ENCODE data around the gene AGR2. TPM values are rescaled to one million over a fixed set of nuclear protein-coding genes. Genes with fewer than 3 reads are reported as not detected.

AGR2 gene
- total RNA-seq, 1 experiment from 2014 or later = 140 TPM

- H3K9me2 ChIP-seq (replicated peaks; ENCODE audit: low read length) = no peaks in the 10 kb centered on the region
- POLR2A ChIA-PET (ENCODE audit: unreplicated experiment) = interaction anchor here (0.5 to 0.6 kb wide), 2 partner anchors 54 to 327 kb away, joined by 3 read pairs; no protein-coding TSS in a partner anchor
- BruUV-seq (replicated peaks) = no TSS peak
Measured at GRCh38 chr7:16816824-16817223, 12.0 kb upstream of the AGR2 start.

GRCh38 chr7:16815001-16815400, 10.2 kb upstream of the AGR2 start:
- Histone ChIP-seq H4K20me1 (ENCODE audit: low read length) (no peaks in the 10 kb centered on the region), H3K4me1 (ENCODE audit: insufficient read depth, low read length) (peaks cover 68% of the 10 kb centered on the region), H3K9me3 (ENCODE audit: low read length) (no peaks in the 10 kb centered on the region), H3K79me2 (ENCODE audit: low read length) (no peaks in the 10 kb centered on the region), H3K27ac (ENCODE audit: low read length) (no peak overlapping the region), H3K4me3 (ENCODE audit: low read length) (no peak overlapping the region), H3F3A (ENCODE audit: low read length, unreplicated experiment) (peaks cover 13% of the 10 kb centered on the region), H3K27me3 (ENCODE audit: low read length) (no peaks in the 10 kb centered on the region), H3K9me2 (replicated peaks; ENCODE audit: low read length) (no peaks in the 10 kb centered on the region), H3K36me3 (ENCODE audit: low read depth, low read length) (no peaks in the 10 kb centered on the region), H3K4me2 (ENCODE audit: low read length) (no peak overlapping the region), H3K9ac (ENCODE audit: low read length) (no peak overlapping the region), H2AFZ (ENCODE audit: low read length) (no peak overlapping the region)
- DNase-seq (no peak), ATAC-seq (no peak)
- intact Hi-C loops (cut with micrococcal nuclease) = no loop called here
- BruUV-seq (replicated peaks) = no TSS peak
- TF ChIP-seq EZH2 (IDR thresholded peaks at IDR 0.05; ENCODE audit: low read length, unreplicated experiment) (no peak), CTCF (conservative IDR thresholded peaks at IDR 0.05; ENCODE audit: low read depth, low read length) (no peak), EZH2phosphoT487 (IDR thresholded peaks at IDR 0.05; ENCODE audit: borderline replicate concordance, low read length) (no peak)
- CTCF ChIA-PET = no interaction called here
- POLR2A ChIA-PET (ENCODE audit: unreplicated experiment) = no interaction called here

More at GRCh38 chr7:16816824-16817223, 12.0 kb upstream of the AGR2 start:
- Histone ChIP-seq H3K4me3 (ENCODE audit: low read length) (no peak overlapping the region), H3K27me3 (ENCODE audit: low read length) (no peaks in the 10 kb centered on the region), H3K4me2 (ENCODE audit: low read length) (no peak overlapping the region), H3F3A (ENCODE audit: low read length, unreplicated experiment) (peaks cover 5% of the 10 kb centered on the region), H3K36me3 (ENCODE audit: low read depth, low read length) (no peaks in the 10 kb centered on the region), H2AFZ (ENCODE audit: low read length) (no peak overlapping the region), H3K9ac (ENCODE audit: low read length) (no peak overlapping the region), H3K4me1 (ENCODE audit: insufficient read depth, low read length) (peaks cover 51% of the 10 kb centered on the region), H4K20me1 (ENCODE audit: low read length) (no peaks in the 10 kb centered on the region), H3K9me3 (ENCODE audit: low read length) (no peaks in the 10 kb centered on the region), H3K27ac (ENCODE audit: low read length) (0 out of 2 replicates have a peak overlapping the region, but pooled peaks have one; percentile 80), H3K79me2 (ENCODE audit: low read length) (no peaks in the 10 kb centered on the region)
- intact Hi-C loops (cut with micrococcal nuclease) = no loop called here
- no peak for ATAC-seq
- TF ChIP-seq CTCF (conservative IDR thresholded peaks at IDR 0.05; ENCODE audit: low read depth, low read length) = no peak
- TF ChIP-seq EZH2 (IDR thresholded peaks at IDR 0.05; ENCODE audit: low read length, unreplicated experiment) = no peak
- TF ChIP-seq EZH2phosphoT487 (IDR thresholded peaks at IDR 0.05; ENCODE audit: borderline replicate concordance, low read length) = no peak
- no peak for DNase-seq
- CTCF ChIA-PET = interaction anchor here (0.8 to 1.1 kb wide), 2 partner anchors 16 to 75 kb away, joined by 5 to 6 read pairs; no protein-coding TSS in a partner anchor

GRCh38 chr7:16813232-16813616, 8.4 kb upstream of the AGR2 start:
- H3K4me1 ChIP-seq (ENCODE audit: insufficient read depth, low read length) = peaks cover 72% of the 10 kb centered on the region
- DNase-seq = peak; percentile 59
- POLR2A ChIA-PET (ENCODE audit: unreplicated experiment) = interaction anchor here (0.5 to 0.8 kb wide), 3 partner anchors 10 to 524 kb away, joined by 5 to 7 read pairs (median 6); no protein-coding TSS in a partner anchor
- peak overlapping the region; percentile 47 for H3K4me3 ChIP-seq (ENCODE audit: low read length)
- CTCF ChIA-PET = interaction anchor here (1.1 to 1.3 kb wide), 2 partner anchors 12 to 78 kb away, joined by 3 to 5 read pairs; no protein-coding TSS in a partner anchor
- H3K4me2 ChIP-seq (ENCODE audit: low read length) = peak overlapping the region; percentile 75
- intact Hi-C loops (cut with micrococcal nuclease) = loop anchor here (1.0 to 5.0 kb wide), 3 partner anchors 8 to 744 kb away; no protein-coding TSS in a partner anchor
- ATAC-seq = peak; percentile 42
- no peak for TF ChIP-seq EZH2phosphoT487 (IDR thresholded peaks at IDR 0.05; ENCODE audit: borderline replicate concordance, low read length)
- TF ChIP-seq CTCF (conservative IDR thresholded peaks at IDR 0.05; ENCODE audit: low read depth, low read length) = no peak
- no peak for TF ChIP-seq EZH2 (IDR thresholded peaks at IDR 0.05; ENCODE audit: low read length, unreplicated experiment)
- peaks cover 13% of the 10 kb centered on the region for H3F3A ChIP-seq (ENCODE audit: low read length, unreplicated experiment)
- H3K9me3 ChIP-seq (ENCODE audit: low read length) = no peaks in the 10 kb centered on the region
- no peaks in the 10 kb centered on the region for H4K20me1 ChIP-seq (ENCODE audit: low read length)
- peak overlapping the region; percentile 96 for H3K27ac ChIP-seq (ENCODE audit: low read length)
- H3K79me2 ChIP-seq (ENCODE audit: low read length) = no peaks in the 10 kb centered on the region
- no peaks in the 10 kb centered on the region for H3K9me2 ChIP-seq (replicated peaks; ENCODE audit: low read length)
- no peaks in the 10 kb centered on the region for H3K27me3 ChIP-seq (ENCODE audit: low read length)
- H2AFZ ChIP-seq (ENCODE audit: low read length) = peak overlapping the region; percentile 24
- H3K9ac ChIP-seq (ENCODE audit: low read length) = peak overlapping the region; percentile 79
- H3K36me3 ChIP-seq (ENCODE audit: low read depth, low read length) = no peaks in the 10 kb centered on the region
- no TSS peak for BruUV-seq (replicated peaks)
